Chondrocyte (in vitro differentiated cells): ENCODE results near the gene PAQR9. TPM values are rescaled to one million over a fixed set of nuclear protein-coding genes. Genes with fewer than 3 reads are reported as not detected.

Source experiments
- DNase-seq: peaks from one replicate; pipeline ENCODE4 v3.0.0; 2021; ENCODE audit warnings: mixed read lengths, low spot score
- H3K27ac Mint-ChIP-seq: one replicate; pipeline ENCODE4 v1.8.0; 2021; ENCODE audit warnings: mild to moderate bottlenecking, moderate library complexity, mixed read lengths; ENCODE audit not compliant: unreplicated experiment
- H3K27me3 Mint-ChIP-seq: 2 replicates; pipeline ENCODE4 v1.8.0; 2021; ENCODE audit warnings: low read depth, mixed read lengths
- H3K36me3 Mint-ChIP-seq: 2 replicates; pipeline ENCODE4 v1.8.0; 2021; ENCODE audit warnings: low read depth, mixed read lengths
- H3K4me1 Mint-ChIP-seq: 2 replicates; pipeline ENCODE4 v1.8.0; 2021; ENCODE audit warnings: low read depth, mild to moderate bottlenecking, mixed read lengths
- H3K4me3 Mint-ChIP-seq: one replicate; pipeline ENCODE4 v1.8.0; 2021; ENCODE audit warnings: mild to moderate bottlenecking, moderate library complexity, mixed read lengths; ENCODE audit not compliant: unreplicated experiment
- H3K9me3 Mint-ChIP-seq: 2 replicates; pipeline ENCODE4 v1.8.0; 2021; ENCODE audit warnings: low read depth, mixed read lengths
- CTCF ChIP-seq: fragments of 200-600 bp; sonication (generic); IDR thresholded peaks from 2 replicates; pipeline ENCODE4 v1.5.0; 2021; ENCODE audit warnings: antibody characterized with exemption, mild to moderate bottlenecking, moderate library complexity
- total RNA-seq: library from RNA; stranded (reverse); gene quantifications from 3 replicates; pipeline ENCODE4 v1.2.1, GENCODE V29; 2021

Gene PAQR9
- total RNA-seq, 1 donor from 2014 or later, result not detected

GRCh38 chr3:142935963-142936362 lies 27.5 kb downstream of the PAQR9 start:
- Mint-ChIP-seq H3K4me3 (no peak overlapping the region), H3K27ac (no peak overlapping the region), H3K4me1 (no peaks in the 10 kb centered on the region), H3K9me3 (no peaks in the 10 kb centered on the region), H3K27me3 (no peaks in the 10 kb centered on the region), H3K36me3 (no peaks in the 10 kb centered on the region)
- no peak for TF ChIP-seq CTCF
- DNase-seq, result no peak

GRCh38 chr3:142934887-142935269 lies 28.6 kb downstream of the PAQR9 start:
- Mint-ChIP-seq H3K4me1 (no peaks in the 10 kb centered on the region), H3K27ac (no peak overlapping the region), H3K4me3 (no peak overlapping the region), H3K9me3 (no peaks in the 10 kb centered on the region), H3K27me3 (no peaks in the 10 kb centered on the region), H3K36me3 (no peaks in the 10 kb centered on the region)
- no peak for TF ChIP-seq CTCF
- no peak for DNase-seq

GRCh38 chr3:142934128-142934886 lies 29.2 kb downstream of the PAQR9 start:
- no peaks in the 10 kb centered on the region for H3K27me3 Mint-ChIP-seq
- no peak for TF ChIP-seq CTCF
- H3K36me3 Mint-ChIP-seq, result no peaks in the 10 kb centered on the region
- DNase-seq, result no peak
- no peak overlapping the region for H3K27ac Mint-ChIP-seq
- no peak overlapping the region for H3K4me3 Mint-ChIP-seq
- H3K9me3 Mint-ChIP-seq, result no peaks in the 10 kb centered on the region
- no peaks in the 10 kb centered on the region for H3K4me1 Mint-ChIP-seq

GRCh38 chr3:142931222-142931621 lies 32.3 kb downstream of the PAQR9 start:
- no peak for TF ChIP-seq CTCF
- Mint-ChIP-seq H3K9me3 (no peaks in the 10 kb centered on the region), H3K27me3 (peaks cover 2% of the 10 kb centered on the region), H3K27ac (no peak overlapping the region), H3K4me1 (no peaks in the 10 kb centered on the region), H3K4me3 (no peak overlapping the region), H3K36me3 (no peaks in the 10 kb centered on the region)
- no peak for DNase-seq

- no peak for DNase-seq
- Mint-ChIP-seq H3K36me3 (no peaks in the 10 kb centered on the region), H3K27me3 (peaks cover 2% of the 10 kb centered on the region), H3K4me3 (no peak overlapping the region), H3K4me1 (no peaks in the 10 kb centered on the region), H3K27ac (no peak overlapping the region), H3K9me3 (no peaks in the 10 kb centered on the region)
- peak; percentile 57 for TF ChIP-seq CTCF
Measured at GRCh38 chr3:142930463-142930862, 33.0 kb downstream of the PAQR9 start.
